TTC549 (cell line): ENCODE results near the gene ARMH2.
"Not testable (repeated sequence)": the region's sequence is repeated elsewhere in the genome, so short reads cannot be mapped to it uniquely, and the experiment has no call there.

ENCODE experiments used
- FAIRE-seq: peaks from 2 replicates; lab custom pipeline; 2012; peaks lifted over from hg19 to GRCh38; lab: Jason Lieb, UNC

Gene ARMH2

DNA sequence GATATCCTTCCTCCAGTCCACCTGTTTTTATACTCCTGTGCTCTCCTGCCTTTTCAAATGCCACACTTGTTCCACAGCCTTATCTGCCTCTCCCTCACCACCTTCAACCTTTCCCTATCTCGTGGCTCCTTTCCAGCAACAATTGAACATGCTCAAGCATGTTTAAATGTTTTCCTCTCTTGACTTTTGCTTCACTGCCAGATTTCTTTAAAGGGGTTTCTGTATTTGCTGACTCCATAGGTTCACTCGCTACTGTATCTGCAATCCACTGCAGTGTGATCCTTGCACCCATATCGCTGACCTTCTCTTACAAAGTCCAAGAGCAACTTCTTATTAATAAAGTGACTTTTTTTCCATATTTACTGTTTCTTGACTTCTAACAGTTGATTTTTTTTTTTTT lies 35.1 kb downstream of the ARMH2 start:
- FAIRE-seq = no peak

DNA sequence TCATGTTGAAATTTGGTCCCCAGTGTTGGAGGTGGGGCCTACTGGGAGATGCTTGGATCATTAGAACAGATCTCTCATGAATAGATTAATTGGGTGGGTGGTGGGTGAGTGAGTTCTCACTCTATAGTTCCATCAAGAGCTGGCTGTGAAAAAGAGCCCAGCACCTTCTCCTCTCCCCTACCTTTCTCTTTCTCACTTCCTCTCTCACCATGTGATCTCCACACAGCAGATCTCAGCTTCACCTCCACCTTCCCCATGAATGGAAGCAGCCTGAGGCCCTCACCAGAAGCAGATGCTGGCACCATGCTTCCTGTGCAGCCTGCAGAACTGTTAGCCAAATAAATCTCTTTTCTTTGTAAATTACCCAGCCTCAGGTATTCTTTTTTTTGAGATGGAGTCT lies 36.9 kb downstream of the ARMH2 start:
- no peak for FAIRE-seq

DNA sequence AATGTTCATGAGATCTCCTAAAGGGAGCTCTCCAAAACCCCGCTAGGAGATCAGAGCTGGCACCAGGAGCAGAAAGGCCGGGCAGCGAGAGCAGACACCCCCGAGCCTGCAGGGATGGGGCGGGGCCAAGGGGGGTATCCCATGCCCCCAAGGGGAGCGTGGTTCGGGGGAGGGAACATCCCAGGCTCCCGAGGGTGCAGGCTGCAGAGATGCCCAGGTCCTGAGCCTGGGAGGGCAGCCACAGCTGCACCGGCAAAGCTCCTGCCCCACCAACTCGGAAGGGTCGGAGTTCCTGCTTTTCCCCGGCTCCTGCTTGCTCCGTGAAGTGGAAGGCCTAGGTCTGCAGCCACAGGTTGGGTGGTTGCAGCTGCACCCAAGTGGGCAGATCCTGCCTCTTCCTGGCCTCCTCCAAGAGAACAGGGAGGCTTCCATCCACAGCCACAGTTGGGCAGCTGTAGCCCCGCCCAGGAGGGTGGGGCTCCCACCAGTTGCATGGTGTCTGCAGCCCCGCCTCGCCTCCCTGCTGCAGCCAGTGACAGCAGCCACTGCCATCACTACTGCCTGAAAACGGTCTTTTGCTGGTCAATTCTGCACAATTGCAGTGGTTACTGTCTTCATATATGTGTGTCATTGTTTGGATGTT lies 37.4 kb downstream of the ARMH2 start:
- FAIRE-seq = no peak

DNA sequence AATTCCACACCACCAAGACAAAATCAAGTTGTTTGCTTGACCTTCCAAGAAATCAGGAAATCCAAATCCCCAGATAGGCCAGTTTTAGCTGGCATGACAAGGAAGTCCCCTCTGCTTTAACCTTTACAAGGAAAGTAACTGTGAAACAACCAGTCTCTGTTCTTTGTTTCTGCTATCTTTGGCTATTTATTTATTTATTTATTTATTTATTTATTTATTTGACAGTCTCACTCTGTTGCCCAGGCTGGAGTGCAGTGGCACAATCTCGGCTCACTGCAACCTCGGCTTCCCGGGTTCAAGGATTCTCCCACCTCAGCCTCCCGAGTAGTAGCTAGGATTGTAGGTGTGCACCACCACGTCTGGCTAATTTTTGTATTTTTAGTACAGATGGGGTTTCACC lies 38.5 kb downstream of the ARMH2 start:
- no peak for FAIRE-seq

DNA sequence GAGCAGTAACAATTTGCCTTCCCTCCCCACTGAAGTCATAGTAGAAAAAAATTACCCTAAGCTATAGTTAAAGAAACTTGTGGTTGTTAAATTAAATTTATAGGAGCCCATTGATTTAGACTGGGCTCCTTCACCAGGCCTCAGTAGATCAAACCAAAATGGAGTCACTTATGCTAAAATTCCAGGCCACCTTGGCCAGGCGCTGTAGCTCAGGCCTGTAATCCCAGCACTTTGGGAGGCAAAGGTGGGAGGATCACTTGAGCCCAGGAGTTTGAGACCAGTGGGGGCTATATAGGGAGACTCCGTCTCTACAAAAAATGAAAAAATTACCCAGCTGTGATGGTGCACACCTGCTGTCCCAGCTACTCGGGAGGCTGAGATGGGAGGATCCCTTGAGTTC lies 39.0 kb downstream of the ARMH2 start:
- no peak for FAIRE-seq

DNA sequence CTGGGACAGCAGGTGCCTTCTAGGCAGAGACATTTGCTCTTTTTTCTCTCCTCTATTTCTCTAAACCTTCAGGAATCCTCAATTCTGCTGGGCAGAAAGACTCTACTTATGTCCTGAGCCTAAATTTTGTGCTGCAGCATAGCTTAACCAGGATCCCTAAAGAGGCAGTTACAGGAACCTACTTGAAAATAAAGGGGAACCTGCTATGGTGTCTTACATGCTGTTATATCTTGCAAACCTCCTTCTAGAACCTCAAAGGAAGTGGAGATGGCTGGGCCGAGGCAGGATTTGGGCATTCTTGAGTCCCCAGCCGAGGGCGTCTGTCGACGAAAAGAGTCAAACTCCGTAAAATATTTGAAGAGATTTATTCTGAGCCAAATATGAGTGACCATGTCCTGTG lies 41.1 kb downstream of the ARMH2 start:
- FAIRE-seq = no peak

DNA sequence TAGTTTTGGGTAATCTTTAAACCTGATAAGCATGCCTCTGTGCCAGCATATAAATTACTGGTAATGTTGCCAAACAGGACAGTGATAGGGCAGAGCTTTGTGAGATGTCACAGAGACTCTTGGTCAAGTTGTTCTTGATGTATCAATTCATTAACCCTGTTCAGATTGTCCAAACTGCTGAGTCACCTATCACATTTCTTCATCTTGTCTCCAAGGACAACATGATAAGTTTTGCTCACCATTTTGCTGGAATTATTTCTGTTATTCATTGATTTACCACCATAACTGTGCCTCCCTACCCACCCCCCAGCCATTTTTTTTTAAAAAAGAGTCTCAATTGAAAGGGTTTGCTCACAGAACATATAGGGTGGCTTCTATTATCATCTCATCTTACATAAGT lies 43.4 kb downstream of the ARMH2 start:
- no peak for FAIRE-seq

DNA sequence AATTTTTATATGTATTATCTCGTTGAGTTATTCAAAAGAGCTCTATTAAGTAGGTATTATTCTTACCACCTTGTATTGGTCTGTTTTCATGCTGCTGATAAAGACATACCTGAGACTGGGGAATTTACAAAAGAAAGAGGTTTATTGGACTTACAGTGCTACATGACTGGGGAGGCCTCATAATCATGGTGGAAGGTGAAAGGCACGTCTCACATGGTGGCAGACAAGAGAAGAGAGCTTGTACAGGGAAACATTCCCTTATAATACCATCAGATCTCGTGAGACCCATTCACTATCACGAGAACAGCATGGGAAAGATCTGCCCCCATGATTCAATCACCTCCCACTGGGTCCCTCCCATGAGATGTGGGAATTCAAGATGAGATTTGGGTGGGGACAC lies 44.3 kb downstream of the ARMH2 start:
- not testable (repeated sequence) for FAIRE-seq

DNA sequence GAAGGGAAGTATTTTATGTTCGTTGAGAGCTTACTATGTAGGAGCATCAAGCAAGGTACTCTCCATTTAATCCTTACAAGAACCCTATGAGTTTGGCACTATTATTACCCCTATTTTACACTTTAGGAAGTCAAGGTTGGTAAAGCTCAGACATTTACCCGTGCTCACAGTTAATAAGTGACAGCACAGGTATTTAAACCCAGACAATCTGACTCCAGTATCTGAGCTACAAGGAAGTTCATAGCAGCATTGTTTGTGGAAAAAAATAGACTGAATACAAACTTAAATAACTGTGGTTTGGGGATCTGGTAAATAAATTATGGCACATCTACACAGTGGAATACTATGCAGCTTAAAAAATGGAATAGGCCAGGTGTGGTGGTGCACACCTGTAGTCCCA lies 45.2 kb downstream of the ARMH2 start:
- no peak for FAIRE-seq

DNA sequence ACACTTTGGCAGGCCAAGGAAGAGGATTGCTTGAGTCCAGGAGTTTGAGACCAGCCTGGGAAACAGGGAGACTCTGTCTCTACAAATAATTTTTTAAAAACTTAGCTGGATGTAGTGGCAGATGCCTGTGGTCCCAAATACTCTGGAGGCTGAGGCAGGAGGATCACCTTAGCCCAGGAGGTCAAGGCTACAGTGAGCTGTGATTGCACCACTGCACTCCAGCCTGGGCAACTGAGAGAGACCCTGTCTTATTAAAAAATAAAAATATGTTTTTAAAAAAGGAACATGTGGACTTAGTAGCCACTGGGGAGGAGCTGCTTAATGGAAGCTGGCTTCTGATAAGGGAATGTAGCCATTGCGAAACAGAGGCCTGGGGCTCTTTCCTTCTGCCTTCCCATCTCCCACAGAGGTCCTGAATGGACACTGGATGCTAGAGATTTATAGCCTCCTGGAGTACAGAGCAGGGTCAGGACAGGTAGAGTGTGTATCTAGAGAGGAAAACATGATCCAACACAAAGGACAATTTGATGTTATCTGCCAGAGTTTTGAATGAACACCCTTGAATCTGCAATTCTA lies 45.7 kb downstream of the ARMH2 start:
- no peak for FAIRE-seq

DNA sequence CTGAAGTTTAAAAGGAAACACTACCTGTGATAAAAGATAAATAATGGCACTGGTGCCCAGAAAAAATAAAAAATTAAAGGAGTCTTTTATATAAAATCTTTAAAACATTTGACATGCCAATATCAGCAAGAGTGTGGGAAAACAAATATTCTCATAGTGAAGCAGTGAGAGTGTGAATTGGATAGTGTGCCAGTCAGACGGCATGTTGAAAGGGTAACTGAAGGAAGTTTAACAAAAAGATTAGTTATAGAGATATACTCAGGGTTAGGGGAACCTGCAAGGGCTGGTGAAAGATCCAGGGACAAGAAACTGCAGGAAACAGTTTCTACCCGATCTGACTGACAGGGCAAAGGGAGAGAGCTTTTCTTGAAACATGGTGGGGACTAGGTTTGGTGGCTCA lies 46.2 kb downstream of the ARMH2 start:
- no peak for FAIRE-seq

DNA sequence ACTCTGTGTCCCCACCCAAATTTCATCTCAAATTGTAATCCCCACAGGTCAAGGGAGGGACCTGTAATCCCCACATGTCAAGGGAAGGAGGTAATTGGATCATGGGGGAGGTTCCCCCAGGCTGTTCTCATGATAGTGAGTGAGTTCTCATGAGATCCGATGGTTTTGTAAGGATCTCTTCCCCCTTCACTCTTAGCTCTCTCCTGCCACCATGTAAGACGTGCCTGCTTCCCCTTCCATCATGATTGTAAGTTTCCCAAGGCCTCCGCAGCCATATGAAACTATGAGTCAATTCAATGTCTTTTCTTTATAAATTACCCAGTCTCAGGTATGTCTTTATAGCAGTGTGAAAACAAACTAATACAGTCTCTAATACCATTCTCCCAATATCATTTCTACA lies 47.8 kb downstream of the ARMH2 start:
- not testable (repeated sequence) for FAIRE-seq

DNA sequence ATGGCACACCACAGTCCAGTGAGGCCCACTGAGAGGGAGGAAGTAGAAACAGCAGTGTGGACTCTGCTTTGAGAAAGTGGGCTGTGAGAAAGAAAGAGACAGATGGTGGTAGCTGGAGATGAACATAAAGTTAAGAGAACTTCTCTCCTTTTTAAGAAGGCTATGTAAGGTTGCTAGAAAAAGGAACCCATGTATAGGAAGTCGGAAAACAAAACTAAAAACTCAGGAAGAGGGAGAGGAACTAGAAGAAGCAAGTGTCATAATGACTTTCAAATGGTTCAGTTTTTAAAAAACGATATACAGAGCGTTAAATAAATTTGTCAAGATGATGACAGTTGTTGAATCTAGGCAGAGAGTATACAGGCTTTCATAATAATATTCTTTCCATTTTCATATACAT lies 49.4 kb downstream of the ARMH2 start:
- no peak for FAIRE-seq
